ENCODE data around the gene DLST.
A peak's percentile ranks its signal among the peaks of the same experiment; 100 is the strongest.

Gene DLST

DNA sequence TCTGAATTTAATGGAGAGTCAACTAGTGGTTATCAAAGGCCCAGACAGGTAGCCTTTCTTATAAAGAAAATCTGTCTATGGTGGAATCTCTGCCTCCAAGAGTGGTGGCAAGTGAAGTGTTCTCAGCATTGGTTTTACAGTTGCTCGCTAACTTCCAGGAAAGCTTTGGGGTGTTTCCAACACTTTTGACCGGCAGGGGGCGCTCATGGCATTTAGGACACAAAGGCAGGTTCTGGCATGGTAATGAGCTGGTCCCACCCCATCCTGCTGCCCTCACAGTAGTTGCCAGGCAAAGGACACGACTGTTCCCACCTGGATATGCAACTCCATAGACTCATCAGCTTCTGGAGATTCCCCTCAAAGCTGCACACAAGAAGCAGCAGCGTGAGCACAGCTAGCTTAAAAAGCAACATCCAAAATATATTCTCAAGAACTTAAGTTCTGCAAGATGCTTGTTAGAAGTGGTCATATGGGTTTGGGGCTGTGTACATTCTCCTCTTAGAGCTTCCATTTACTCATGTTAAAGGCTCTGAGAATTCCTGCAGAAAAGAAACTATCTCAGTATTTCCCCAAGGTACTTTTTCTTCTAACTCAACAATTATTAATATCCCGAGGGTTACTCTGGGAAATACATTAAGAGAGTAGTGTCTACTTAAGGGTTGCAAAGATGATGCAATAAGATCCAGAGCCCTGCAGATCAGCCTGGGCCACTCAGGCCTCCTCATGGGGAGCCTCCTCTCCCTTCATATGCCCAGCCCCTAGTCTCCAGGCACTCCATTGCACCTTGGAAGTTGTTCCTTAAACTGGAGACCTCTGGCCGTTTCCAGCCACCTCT, 20.6 kb upstream of the DLST start:
- DNase-seq (ENCODE audit: low read depth in 3 of 3): peak; percentile 82 to 91 (median 89)

DNA sequence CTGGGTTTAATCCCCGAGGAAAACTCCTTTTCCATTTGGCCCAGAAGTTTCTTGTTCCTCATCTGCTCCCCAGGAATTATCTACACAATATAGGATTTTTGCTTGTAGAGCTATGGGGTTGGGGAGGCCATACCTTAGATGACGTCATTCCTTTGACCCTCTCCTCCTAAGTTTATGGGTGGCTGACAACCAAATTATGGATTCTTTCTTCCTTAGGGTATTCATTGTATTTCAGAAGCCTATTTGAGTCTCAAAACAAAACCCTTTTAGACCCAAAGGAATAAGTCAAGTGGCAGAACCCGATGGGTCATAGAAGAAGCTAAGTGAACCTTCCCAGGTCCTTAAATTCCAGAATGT, 20.0 kb upstream of the DLST start:
- no peak for DNase-seq (ENCODE audit: low read depth in 3 of 3)

DNA sequence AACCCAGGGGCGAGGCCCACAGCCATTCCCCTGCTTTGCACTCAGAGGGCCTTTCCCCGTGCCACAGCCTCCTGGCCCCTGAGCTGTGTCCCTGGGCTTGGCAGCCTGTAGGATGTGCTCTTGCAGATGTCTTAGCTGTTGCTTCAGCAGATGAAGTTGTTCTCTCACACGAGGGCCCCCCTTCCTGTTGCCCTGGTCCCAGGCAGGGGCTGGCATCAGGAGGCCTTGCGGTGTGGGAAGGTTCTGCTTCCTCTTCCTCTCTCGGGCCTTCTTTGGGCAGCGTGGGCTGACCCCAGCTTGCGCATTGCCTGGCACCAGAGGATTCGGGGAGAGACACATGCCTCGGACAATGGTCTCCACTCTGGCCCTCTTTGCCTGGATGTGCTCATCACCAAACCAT, 18.4 kb upstream of the DLST start:
- no peak for DNase-seq (ENCODE audit: low read depth in 3 of 3)

DNA sequence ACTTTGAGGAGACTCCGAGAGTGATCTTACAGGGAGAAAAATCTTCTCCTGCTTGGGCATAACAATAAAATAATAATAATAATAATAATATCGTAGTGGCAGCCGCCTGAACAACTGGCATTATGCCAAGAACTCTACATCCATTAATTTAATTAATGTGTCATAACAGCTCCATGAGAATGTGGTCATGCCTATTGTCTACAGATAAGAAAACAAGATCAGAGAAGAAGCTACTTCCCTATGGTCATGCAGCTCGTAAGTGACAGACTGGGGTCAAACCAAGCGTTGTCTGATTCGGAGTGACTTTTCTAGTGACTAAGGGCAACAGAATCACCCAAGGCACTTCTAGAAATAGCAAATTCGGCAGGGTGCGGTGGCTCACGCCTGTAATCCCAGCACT, 17.5 kb upstream of the DLST start:
- no peak for DNase-seq (ENCODE audit: low read depth in 3 of 3)

DNA sequence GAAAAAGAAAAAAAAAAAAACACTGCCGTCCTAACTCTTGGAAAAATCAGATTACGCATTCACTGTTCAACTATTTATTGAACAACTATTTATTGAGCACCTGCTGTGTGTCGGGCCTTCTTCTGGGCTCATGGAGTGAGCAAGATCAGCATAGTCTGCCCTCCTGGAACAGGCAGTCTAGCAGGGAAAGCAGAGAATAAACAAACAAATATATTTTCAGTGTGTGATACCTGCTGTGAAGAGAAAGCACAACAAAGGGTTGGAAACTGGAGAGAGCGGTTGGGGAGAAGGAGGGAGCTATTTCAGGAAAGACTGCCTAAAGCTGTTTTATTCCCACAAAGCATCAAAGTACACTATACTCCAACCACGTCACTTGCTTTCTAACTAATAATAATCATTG, 16.6 kb upstream of the DLST start:
- DNase-seq (ENCODE audit: low read depth in 3 of 3): no peak

DNA sequence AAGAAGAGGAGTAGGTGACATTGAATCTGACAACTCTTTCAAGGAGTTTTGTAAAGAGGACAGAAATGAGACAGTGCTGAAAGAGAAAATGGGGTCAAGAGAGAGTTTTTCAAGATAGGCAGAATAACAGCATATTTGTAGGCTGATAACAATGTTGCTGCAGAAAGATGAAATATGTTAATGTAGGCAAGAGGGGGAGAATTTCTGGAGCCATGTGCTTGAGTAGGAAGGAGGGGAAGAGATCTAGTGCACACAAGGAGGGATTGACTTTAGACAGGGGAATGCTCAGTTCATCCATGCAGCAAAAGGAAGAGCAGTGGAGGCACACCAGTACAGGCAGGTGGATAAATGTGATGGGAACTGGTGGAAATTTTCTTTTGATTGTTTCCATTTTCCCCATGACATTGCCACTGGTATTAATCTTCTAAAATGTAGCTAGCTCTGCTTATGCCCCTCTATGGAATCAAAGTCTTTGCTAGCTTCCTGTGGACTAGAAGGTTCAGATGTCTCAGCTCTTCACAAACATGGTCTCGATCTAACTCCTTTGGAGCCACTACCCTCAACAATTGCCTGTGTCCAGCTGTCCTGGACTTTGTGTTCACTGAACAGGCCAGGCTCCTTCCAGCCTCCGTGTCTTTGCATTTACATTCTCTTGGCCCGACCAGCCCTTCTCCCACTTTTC, 14.9 kb upstream of the DLST start:
- no peak for DNase-seq (ENCODE audit: low read depth in 3 of 3)

DNA sequence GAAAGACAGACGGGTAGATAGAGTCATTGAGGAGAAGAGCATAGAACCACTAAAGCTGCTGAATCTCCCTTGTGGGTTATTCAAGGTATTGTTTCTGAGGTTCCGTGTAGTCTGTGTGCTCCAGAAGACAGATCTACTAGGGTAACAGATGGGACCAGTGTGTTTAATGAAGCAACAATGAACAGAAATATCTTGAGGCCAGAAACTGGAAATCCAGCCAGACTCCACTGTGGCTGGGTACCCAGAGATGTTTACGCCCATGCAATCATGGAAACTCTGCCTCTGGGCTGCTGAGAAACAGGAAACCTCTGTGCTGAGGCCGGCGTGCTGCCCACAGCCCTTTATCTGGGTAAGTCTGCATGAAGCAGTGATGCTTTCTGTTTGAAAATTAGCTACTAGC, 14.0 kb upstream of the DLST start:
- peak in 2 of 3 experiments; percentile 30 to 45 for DNase-seq (ENCODE audit: low read depth in 3 of 3)

DNA sequence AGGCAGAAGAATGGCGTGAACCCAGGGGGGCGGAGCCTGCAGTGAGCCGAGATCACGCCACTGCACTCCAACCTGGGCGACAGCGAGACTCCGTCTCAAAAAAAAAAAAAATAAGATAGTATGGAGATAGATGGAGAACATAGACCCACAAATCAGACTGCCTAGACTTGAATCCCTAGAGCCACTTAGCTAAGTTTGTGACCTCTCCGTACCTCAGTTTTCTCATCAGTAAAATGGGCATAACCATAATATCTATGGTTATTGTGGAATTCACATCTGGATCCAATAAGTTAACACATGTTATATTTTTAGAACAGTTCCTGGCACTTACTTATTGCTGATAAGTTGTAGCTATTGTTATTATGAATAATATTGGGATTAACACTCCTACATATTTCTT, 13.0 kb upstream of the DLST start:
- no peak for DNase-seq (ENCODE audit: low read depth in 3 of 3)

DNA sequence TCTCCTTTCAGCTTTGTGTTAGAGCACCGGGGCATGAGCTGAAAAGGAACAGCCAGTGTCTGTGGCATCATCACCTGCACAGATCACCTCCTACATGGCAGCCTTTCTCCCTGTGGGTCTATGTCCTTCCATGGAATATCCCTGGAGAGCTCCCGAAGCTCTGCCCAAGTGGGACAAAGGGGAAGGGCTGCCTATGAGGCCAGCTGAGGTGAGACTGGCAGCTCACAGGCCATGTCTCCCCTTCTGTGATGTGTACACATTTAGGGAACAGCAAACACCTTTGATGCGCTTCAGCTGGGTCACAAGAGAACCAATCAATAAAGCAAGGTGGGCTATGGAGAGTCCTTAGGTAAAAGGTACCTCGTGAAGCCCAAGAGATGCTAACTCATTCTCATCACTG, 9.9 kb upstream of the DLST start:
- DNase-seq (ENCODE audit: low read depth in 3 of 3): no peak

DNA sequence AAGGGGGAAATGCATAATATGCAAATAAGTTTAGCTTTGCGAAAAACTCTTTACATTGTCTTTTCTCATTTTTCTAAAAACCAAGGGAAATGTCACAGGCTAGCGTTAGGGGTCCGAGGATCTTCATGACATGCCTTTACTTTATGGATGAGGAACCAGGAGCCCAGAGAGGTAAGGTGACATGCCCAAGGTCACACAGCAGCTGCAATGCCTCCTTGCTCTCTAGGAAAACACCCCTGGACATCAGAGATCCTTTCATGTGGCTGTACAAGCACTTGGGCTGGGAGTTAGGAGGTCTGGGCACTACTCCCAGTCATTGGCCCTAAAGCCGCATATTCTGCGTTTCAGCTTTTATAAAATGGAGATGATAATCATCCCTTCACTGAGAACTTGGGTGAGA, 6.5 kb upstream of the DLST start:
- no peak for DNase-seq (ENCODE audit: low read depth in 3 of 3)

DNA sequence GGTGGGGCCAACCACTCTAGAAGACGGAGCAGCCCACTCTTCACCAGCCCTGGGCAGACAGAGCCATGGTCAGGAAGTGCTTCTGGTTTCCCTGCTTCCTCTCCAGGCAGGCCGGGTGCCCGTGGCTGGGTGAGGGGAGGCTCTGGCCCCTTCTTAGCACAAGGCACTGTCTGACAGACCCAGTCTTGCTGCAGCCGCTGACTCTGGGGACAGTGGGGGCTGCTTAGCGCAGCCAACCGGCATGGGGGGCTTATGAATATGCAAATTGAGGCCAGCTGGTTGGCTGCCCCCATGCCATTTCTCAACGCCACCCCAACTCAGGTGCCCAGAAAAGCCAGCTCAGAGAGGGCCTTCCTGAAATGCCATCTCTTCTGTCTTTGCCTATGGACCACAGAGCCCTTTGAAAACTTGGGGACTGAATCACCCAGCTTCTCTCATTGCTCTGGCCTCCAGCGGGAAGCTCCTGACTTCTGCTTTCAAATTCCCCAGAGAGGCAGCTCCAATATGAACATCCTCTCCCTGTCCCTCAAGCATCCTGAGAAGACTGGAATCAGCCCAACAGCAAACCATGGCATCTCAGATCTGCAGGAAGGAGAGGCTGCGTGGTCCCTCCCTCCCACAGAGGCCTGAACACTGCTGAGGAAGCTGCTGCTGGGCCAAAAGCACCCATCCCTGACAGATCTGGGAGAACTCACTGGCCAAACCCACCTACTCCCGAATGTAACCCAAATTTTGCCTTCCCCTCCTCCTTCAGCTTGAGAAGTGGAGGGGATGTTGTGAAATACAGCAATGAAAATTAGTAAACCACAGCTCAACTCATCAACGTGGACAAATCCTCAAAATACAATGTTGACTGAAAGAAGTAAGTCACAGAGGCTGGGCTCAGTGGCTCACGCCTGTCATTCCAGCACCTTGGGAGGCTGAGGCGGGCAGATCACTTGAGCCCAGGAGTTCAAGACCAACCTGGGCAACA, 5.5 kb upstream of the DLST start, which contains the start of gene PROX2:
Gene PROX2 (minus strand): TSS at position 205 of the 973 bp plus-strand sequence. CDS start 12,311 bp downstream, outside the sequence.
- DNase-seq (ENCODE audit: low read depth in 3 of 3): no peak

DNA sequence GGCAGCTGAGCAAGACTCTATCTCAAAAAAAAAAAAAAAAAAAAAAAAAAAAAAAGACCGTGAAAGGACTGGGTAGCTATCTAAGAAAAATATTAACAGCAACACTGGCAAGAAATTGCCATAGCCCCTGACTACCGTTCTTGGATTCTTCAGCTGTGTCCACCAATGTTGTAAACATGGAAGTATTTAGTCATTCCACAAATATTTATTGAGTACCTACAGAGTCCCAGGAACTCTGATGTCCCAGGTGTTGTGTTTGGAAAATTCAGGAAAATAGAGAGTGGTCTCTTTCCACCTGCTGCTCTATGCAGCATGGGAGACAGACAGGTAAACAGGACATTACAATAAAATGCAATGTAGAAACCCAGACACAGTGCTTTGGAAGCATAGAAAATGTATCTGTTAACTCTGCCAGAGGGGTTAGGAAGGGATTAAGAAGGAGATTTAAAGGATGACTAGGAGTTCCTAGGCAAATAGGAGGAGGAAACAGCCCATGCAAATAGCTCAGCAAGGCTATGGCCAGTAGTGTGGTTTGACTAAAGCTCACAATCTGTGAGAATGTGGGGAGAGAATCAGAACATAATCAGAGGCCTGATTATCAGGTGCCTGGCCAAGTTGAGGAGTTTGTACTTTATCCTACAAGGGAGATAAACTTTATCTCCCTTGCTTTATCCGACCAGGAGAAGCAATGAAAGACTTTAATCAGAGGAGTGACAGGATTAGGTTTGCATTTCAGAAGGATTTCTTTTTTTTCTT, 2.1 kb upstream of the DLST start:
- no peak for DNase-seq (ENCODE audit: low read depth in 3 of 3)

DNA sequence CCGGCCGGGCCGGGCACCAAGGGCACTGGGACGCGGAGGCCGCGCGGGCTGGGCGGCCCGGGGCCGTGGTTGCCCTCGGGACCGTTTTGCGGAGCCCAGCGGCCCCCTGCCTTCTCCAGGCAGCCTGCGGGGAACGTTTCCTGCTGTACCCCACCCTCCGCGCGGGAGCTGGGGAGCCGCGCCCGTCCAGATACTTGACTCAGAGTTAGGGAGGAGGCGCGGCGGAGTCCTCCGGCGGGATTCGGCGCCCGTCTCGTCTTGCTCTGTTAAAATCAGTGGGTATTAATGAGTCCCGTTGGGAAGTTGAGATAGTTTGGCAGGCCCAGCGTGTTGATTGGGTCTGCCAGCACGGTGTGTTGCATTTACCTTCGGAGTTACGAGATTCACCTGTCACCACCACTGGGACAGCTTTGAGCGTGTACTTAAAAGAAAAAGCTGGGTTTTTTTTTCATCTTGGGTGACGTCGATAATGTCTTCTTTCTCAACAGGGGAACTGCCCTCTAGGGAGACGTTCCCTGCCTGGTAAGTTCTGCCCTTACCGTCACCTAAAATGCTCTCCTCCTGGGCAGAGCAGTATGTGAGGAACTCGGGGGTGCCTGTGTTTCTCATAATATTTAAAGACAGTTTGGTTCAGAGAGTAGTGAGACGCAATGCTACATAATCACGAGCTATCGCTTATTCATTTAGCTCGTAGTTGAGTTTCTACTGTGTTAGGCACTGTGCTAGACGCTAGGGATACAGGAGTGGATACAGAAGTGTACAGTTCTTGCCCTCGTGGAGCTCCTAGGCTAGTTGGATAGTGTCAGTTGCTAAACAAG, 596 bp downstream of the DLST start:
- DNase-seq (ENCODE audit: low read depth in 3 of 3): peak in 2 of 3 experiments; percentile 18 to 44

DNA sequence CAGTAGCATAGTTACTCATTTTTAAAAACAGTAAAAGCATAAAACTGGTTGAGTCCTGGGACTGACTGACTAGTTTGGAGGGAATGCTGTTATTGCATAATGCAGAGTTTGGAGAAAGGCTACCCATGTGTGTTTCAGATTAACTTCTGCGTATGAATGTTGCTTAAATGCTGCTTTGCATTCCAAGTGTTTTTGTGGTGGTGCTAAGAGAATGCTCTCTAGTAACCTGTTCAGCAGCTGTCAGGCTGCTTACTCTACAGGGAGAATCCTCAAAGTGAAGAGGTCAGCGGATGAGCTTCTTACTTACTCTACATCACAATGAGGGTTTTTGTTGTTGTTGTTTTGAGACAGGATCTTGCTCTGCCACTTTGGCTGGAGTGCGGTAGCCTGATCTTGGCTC, 4.3 kb downstream of the DLST start:
- DNase-seq (ENCODE audit: low read depth in 3 of 3): no peak

DNA sequence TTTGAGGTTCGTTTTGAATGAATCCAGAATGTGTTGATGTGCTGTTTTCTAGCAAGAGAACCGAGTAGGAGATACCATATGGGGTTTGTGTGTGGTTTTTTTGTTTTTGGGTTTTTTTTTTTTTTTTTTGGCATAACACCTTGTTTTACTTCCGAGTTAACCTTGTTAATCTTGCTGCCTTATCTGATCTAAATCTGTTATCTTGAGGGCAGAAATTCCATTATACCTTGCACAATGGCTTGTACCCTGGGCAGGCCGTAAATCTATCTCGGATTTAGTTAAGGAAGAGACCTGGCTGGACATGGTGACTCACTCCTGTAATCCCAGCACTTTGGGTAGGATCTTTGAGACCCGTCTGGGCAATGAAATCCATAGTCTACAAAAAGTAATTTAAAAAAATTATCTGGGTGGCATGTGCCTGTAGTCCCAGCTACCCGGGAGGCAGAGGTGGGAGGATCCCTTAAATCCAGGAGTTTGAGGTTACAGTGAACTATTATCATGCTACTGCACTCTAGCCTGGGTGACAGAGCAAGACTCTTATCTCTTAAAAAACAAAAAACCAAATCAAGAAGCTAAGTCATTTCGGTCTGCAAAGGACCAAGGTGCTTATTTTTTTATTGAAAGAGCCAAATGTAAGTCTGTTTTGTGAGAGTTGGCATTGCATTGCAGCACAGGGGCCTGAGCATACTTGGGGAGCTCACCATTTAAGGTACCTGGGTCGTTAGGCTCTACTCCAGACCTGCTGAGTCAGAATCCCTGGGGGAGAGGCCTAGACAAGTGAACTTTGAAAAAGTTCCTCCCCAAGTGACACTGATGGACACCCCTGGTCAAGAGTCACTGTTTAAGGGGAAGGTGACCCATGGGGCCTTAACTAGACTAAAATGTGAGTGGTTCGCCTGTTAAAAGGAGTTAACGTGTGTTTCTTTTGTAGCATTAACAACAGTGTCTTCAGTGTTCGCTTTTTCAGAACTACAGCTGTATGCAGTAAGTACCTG, 6.7 kb downstream of the DLST start:
- no peak for DNase-seq (ENCODE audit: low read depth in 3 of 3)

DNA sequence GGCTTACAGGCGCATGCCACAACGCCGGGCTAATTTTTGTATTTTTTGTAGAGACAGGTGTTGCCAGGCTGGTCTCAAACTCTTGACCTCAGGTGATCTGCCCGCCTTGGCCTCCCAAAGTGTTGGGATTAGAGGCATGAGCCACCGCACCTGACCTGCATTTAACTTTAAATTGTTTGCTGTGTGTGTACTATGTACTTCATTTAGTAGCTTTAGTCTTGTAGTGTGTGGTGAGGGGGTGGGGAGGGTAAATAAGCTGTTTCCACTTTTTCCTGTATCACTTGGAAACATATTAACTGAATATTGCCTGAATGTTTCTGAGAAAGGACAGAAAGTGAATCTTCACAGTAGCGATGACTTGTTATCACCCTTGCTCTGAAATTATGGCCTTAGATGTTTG, 8.5 kb downstream of the DLST start:
- DNase-seq (ENCODE audit: low read depth in 3 of 3): no peak

DNA sequence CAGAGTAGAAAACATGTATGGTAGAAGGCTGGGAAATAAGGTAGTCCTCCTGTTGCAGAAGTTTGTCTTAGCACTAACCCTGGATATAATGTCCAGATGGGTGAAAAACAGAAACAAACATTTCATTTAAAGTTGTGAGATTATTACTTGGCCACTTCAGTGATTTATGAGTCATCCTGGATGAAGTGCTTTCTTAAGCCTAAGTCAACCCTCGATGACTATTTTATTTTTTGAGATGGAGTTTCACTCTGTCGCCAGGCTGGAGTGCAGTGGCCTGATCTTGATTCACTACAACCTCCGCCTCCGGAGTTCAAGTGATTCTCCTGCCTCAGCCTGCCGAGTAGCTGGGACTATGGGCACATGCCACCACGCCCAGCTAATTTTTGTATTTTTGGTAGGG, 10.2 kb downstream of the DLST start:
- DNase-seq (ENCODE audit: low read depth in 3 of 3): no peak

DNA sequence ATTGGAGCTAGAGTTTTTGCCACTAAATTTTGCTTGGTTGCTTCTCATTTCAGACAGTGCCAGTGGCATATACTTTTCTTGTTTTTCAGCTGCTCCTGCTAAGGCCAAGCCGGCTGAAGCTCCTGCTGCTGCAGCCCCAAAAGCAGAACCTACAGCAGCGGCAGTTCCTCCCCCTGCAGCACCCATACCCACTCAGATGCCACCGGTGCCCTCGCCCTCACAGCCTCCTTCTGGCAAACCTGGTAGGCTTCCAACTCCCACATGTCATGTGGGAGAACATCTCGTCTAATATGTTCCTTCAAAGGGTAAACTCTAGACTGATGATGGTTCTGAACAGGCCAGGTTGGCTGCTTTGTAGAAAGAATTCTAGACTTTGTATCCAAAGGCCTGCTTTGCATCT, 11.0 kb downstream of the DLST start:
- no peak for DNase-seq (ENCODE audit: low read depth in 3 of 3)

DNA sequence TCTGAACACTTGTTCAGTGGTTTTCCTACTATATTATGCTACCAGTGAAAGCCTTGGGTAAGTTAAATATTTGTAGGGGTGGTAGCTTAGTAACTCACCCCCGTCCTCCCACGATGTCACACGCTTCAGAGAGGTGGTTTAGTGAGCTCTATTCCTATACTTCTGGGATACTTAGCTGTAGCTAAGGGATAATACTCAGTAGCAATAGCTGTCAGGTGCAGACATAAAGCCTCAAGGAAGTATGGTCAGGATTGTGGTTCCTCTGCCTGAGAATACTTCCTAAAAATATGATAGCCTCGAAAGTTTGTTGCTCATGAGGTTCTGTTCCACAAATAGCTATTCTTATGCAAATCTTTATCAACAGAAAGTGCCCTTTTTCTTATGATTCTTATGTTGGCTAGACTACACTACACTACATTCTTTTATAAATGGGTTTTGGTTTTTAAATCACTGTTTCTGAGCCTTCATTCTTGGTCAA, 11.9 kb downstream of the DLST start:
- DNase-seq (ENCODE audit: low read depth in 3 of 3): no peak
